ENCODE data around the gene TIMP2.
A peak's percentile ranks its signal among the peaks of the same experiment; 100 is the strongest.
"Not testable (repeated sequence)": the region's sequence is repeated elsewhere in the genome, so short reads cannot be mapped to it uniquely, and the experiment has no call there.

Gene TIMP2

DNA sequence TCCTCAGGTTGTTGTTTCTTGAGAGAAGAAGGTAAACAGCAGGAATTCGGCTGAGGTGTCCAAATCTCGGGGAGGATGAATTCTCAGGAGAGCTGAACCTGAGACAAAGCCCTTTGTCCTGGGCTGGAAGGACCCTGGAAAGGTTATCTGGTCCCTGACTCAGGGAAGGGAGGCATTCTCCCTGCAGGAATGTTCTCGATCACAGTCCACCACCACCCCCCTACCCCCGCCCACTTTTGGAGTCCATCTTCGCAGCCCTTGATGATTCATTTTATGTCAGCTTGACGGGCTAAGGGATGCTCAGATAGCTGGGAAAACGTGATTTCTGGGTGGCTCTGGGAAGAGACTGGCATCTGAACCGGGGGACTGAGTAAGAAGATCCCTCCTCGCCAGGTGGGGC is 20.8 kb downstream of the TIMP2 start:
- no peak overlapping the region for H3K4me3 ChIP-seq (ENCODE audit: low read depth, low read length)
- TF ChIP-seq, protein P1, sequence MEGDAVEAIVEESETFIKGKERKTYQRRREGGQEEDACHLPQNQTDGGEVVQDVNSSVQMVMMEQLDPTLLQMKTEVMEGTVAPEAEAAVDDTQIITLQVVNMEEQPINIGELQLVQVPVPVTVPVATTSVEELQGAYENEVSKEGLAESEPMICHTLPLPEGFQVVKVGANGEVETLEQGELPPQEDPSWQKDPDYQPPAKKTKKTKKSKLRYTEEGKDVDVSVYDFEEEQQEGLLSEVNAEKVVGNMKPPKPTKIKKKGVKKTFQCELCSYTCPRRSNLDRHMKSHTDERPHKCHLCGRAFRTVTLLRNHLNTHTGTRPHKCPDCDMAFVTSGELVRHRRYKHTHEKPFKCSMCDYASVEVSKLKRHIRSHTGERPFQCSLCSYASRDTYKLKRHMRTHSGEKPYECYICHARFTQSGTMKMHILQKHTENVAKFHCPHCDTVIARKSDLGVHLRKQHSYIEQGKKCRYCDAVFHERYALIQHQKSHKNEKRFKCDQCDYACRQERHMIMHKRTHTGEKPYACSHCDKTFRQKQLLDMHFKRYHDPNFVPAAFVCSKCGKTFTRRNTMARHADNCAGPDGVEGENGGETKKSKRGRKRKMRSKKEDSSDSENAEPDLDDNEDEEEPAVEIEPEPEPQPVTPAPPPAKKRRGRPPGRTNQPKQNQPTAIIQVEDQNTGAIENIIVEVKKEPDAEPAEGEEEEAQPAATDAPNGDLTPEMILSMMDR (IDR thresholded peaks at IDR 0.05; ENCODE audit: insufficient read depth, low read depth, low read length, missing control alignments), result no peak
- no peak for DNase-seq (ENCODE audit: low read depth)

DNA sequence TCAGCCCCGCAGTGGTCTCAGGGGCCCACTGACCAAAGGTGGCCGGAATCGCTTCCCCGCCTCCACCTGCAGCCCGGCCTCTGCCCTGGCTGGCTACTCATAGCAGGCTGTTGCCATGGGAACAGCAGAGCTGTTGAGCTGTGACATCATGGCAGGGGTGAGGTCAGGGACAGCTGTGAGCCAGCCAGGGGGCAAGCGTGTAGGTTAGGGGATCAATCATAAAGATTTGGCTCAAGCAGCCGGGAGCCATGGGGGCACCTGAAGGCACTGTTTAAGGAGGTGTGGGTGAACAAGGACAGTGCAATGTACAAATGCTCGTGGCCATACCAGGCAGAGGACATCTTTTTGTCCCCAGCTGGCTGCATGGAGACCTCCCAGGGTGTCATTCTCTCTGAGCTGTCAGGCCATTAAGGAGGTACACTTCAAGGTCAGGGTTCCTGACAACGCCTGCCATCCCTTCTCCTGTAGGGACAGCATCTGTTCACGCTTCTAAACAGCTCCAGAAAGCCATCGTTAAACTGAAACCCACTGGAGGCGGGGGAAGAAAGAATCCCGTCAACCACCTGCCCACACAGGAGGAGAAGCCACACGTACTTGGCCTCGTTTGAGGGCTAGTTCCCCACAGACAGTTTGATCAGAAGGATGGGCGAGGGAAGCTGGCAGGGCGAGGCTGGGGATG is 21.9 kb downstream of the TIMP2 start, which contains the start of gene CEP295NL:
Gene CEP295NL, minus strand, starts transcription at position 101 of the 679 bp plus-strand sequence. CDS start 1,373 bp downstream, outside the sequence.
- TF ChIP-seq, protein P1 (IDR thresholded peaks at IDR 0.05; ENCODE audit: insufficient read depth, low read depth, low read length, missing control alignments), result no peak
- H3K4me3 ChIP-seq (ENCODE audit: low read depth, low read length), result no peak within 1 kb of the TSS
- peak; percentile 37 for DNase-seq (ENCODE audit: low read depth)

DNA sequence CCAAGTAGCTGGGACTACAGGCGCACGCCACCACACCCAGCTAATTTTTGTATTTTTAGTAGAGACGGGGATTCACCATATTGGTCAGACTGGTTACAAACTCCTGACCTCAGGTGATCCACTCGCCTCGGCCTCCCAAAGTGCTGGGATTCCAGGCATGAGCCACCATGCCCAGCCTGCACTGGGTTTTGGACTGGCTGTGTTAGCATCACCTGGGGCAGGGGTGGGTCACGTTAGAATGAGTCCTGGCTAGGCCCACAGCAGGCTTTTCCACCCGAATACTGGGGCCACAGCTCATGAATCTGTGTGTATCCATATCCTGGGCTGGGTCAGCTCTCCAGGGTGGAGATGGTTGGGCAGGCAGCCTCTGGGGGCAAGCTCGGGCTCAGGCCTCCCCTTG is 23.0 kb downstream of the TIMP2 start:
- not testable (repeated sequence) for DNase-seq (ENCODE audit: low read depth); H3K4me3 ChIP-seq (ENCODE audit: low read depth, low read length)

DNA sequence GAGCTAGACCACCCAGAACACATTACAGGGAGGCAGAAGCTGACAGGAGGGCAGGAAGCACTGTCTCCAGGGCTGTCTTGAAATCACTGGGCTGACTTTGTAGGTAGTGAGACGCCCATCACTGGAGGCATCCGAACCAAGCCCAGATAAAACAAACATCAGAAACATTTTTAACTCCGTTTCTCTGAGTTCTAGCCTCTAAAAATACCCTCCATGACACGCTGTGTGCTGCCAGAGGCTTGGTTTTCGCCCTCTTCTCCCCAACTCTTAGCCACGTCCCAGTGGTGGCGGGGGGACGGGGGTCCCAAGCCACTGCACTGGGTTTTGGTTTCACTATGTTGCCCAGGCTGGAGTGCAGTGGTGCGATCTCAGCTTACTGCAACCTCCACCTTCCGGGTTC is 23.4 kb downstream of the TIMP2 start:
- DNase-seq (ENCODE audit: low read depth), result no peak
- TF ChIP-seq, protein P1 (IDR thresholded peaks at IDR 0.05; ENCODE audit: insufficient read depth, low read depth, low read length, missing control alignments), result no peak
- no peak overlapping the region for H3K4me3 ChIP-seq (ENCODE audit: low read depth, low read length)

DNA sequence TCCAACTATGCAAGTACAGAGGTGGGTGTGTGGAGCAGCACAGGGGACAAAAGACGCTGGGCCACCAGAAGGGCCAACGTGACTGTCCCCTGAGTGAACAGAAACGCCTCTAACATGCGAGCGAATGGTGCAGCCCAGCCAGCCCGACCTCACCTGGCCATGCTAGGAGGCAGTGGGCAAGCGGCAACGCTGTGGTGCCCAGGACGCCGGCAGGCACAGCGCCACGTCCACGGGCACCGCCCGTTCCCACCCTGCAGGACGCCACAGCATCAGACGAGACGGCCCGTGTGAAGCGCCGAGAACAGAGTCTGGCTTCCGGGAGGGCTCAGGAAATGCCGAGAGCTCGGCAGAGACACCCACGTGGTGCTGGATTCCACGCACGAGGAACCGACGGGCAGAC is 24.4 kb downstream of the TIMP2 start:
- DNase-seq (ENCODE audit: low read depth), result no peak
- H3K4me3 ChIP-seq (ENCODE audit: low read depth, low read length), result no peak overlapping the region
- TF ChIP-seq, protein P1 (IDR thresholded peaks at IDR 0.05; ENCODE audit: insufficient read depth, low read depth, low read length, missing control alignments), result no peak

DNA sequence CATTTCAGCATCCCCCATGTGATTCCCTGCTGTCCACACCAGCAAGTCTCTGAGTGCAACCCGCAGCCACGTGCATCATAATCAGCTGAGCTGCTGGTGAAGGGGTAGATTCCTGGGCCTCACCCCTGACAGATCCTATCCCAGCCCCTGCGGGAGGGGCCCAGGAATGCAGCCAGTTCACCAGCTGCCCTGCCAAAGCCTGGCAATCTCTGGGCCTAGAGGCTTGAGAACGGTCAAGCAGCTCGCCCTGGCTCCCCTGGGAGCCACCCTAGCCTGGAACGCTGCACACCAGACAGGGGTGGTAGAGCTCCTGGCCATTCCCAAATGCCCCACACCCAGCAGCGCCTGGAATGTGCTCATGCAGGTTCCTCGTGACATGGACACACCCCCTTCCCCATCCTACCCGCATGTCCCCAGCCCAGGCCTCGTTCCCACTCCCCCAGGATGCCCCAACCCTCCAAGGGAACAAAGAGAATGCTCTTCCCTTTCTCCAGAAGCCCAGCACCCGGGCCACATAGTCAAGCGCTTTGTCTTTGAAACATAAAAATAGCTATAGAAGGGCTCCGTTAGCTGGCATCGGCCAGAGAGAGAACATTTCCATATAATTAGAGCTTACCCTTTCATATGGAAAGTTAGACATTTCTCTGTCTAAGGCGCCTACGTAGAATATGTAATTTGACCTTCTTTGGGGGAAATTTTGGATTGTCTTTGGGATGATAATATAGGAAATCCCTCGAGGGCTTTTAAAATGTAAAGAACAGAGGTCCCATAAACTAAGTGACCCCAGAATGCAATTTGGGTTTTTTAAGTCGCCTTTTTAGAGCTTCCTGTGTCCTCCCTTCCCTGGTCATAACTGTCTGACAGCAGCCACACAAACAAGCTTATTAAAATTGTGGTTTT is 25.6 kb downstream of the TIMP2 start:
- TF ChIP-seq, protein P1 (IDR thresholded peaks at IDR 0.05; ENCODE audit: insufficient read depth, low read depth, low read length, missing control alignments), result no peak
- no peak for DNase-seq (ENCODE audit: low read depth)

DNA sequence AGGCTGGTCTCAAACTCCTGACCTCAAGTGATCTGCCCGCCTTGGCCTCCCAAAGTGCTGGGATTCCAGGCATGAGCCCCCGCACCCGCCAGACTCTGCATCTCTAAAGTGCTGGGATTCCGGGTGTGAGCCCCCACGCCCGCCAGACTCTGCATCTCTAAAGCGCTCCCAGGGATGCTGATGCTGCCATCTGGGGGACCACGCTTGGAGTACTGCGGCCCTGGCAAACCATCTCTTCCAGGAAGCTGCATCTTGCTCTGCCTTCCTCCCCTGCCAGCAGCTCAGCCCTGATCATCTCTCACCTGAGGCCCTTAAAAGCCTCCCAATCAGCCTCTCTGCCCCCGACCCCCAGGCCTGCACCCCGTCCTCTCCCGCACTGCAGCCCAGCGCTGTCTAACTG is 26.2 kb downstream of the TIMP2 start:
- DNase-seq (ENCODE audit: low read depth), result no peak
- no peak overlapping the region for H3K4me3 ChIP-seq (ENCODE audit: low read depth, low read length)
- TF ChIP-seq, protein P1 (IDR thresholded peaks at IDR 0.05; ENCODE audit: insufficient read depth, low read depth, low read length, missing control alignments), result no peak

More for the DNA sequence above, 25.6 kb downstream of the TIMP2 start:
- no peak overlapping the region for H3K4me3 ChIP-seq (ENCODE audit: low read depth, low read length)
